ENCODE measurements around the gene VPS13D.

- TF ChIP-seq CTCF (IDR thresholded peaks at IDR 0.05) (no peak), POLR2A (IDR thresholded peaks at IDR 0.05) (no peak)
These were observed 208.6 kb downstream of the VPS13D start for GRCh38 chr1:12438349-12438924.

Data from testis (tissue), 2 donors.